NT2/D1 (cell line): ENCODE data around the gene SHE.

Experiments
- DNase-seq: peaks from one replicate; pipeline ENCODE4 v3.0.0-alpha.2; 2011; ENCODE audit warnings: low read depth, low spot score
- H3K27me3 ChIP-seq: 2 replicates; pipeline ENCODE4 v1.6.0; 2011; ENCODE audit warnings: mild to moderate bottlenecking; ENCODE audit not compliant: insufficient read length, insufficient read depth
- H3K36me3 ChIP-seq: 2 replicates; pipeline ENCODE4 v1.6.1; 2011; ENCODE audit warnings: mild to moderate bottlenecking, low read length, mixed read lengths; ENCODE audit not compliant: insufficient read depth, insufficient read length
- H3K4me1 ChIP-seq: 2 replicates; pipeline ENCODE4 v1.5.1; 2011; ENCODE audit not compliant: insufficient read depth, insufficient read length
- H3K4me3 ChIP-seq: 2 replicates; pipeline ENCODE4 v1.5.1; 2011; ENCODE audit warnings: low read depth; ENCODE audit not compliant: insufficient read length
- H3K9ac ChIP-seq: 2 replicates; pipeline ENCODE4 v1.6.0; 2011; ENCODE audit warnings: low read depth; ENCODE audit not compliant: insufficient read length
- H3K9me3 ChIP-seq: 2 replicates; pipeline ENCODE4 v1.5.1; 2011; ENCODE audit warnings: mild to moderate bottlenecking, low read length; ENCODE audit not compliant: insufficient read depth
- SUZ12 ChIP-seq: IDR thresholded peaks from 2 replicates; pipeline ENCODE4 v1.6.1; 2011; ENCODE audit not compliant: insufficient read length, insufficient read depth; ENCODE audit errors: extremely low read depth
- YY1 ChIP-seq: IDR thresholded peaks from 2 replicates; pipeline ENCODE4 v1.6.1; 2011; ENCODE audit not compliant: insufficient read length, insufficient read depth
- ZNF274 ChIP-seq: IDR thresholded peaks from 2 replicates; pipeline ENCODE4 v1.6.1; 2011; ENCODE audit warnings: mild to moderate bottlenecking, low read depth, low read length

The SHE gene

DNA sequence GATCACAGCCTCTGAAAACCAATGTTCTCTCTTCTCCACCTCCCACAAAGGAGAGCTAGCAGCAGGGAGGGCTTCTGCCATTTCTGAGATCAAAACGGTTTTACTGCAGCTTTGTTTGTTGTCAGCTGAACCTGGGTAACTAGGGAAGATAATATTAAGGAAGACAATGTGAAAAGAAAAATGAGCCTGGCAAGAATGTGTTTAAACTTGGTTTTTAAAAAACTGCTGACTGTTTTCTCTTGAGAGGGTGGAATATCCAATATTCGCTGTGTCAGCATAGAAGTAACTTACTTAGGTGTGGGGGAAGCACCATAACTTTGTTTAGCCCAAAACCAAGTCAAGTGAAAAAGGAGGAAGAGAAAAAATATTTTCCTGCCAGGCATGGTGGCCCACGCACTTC, 36.0 kb downstream of the SHE start:
- Histone ChIP-seq H3K4me3 (no peak overlapping the region), H3K36me3 (no peaks in the 10 kb centered on the region), H3K9ac (no peak overlapping the region), H3K9me3 (no peaks in the 10 kb centered on the region), H3K4me1 (peaks cover 9% of the 10 kb centered on the region), H3K27me3 (no peaks in the 10 kb centered on the region)
- DNase-seq: no peak
- TF ChIP-seq ZNF274: no peak
- no peak for TF ChIP-seq SUZ12
- no peak for TF ChIP-seq YY1

DNA sequence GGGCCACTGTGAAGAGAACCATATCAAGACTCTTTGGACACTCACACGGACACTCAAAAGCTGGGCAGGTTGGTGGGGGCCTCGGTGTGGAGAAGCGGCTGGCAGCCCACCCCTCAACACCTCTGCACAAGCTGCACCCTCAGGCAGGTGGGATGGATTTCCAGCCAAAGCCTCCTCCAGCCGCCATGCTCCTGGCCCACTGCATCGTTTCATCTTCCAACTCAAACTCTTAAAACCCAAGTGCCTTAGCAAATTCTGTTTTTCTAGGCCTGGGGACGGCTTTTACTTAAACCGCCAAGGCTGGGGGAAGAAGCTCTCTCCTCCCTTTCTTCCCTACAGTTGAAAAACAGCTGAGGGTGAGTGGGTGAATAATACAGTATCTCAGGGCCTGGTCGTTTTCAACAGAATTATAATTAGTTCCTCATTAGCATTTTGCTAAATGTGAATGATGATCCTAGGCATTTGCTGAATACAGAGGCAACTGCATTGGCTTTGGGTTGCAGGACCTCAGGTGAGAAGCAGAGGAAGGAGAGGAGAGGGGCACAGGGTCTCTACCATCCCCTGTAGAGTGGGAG, 36.5 kb downstream of the SHE start:
- Histone ChIP-seq H3K36me3 (no peaks in the 10 kb centered on the region), H3K4me1 (peaks cover 9% of the 10 kb centered on the region), H3K9ac (no peak overlapping the region), H3K9me3 (no peaks in the 10 kb centered on the region), H3K4me3 (no peak overlapping the region), H3K27me3 (no peaks in the 10 kb centered on the region)
- DNase-seq: no peak
- no peak for TF ChIP-seq ZNF274
- no peak for TF ChIP-seq YY1
- no peak for TF ChIP-seq SUZ12

- TF ChIP-seq SUZ12 (no peak), YY1 (no peak), ZNF274 (no peak)
- H3K9ac ChIP-seq: no peak overlapping the region
- DNase-seq: no peak
- H3K27me3 ChIP-seq: no peaks in the 10 kb centered on the region
- no peak overlapping the region for H3K4me3 ChIP-seq
- no peaks in the 10 kb centered on the region for H3K9me3 ChIP-seq
- peaks cover 5% of the 10 kb centered on the region for H3K4me1 ChIP-seq
- H3K36me3 ChIP-seq: no peaks in the 10 kb centered on the region
Measured at GRCh38 chr1:154463512-154463990, 38.7 kb downstream of the SHE start.

DNA sequence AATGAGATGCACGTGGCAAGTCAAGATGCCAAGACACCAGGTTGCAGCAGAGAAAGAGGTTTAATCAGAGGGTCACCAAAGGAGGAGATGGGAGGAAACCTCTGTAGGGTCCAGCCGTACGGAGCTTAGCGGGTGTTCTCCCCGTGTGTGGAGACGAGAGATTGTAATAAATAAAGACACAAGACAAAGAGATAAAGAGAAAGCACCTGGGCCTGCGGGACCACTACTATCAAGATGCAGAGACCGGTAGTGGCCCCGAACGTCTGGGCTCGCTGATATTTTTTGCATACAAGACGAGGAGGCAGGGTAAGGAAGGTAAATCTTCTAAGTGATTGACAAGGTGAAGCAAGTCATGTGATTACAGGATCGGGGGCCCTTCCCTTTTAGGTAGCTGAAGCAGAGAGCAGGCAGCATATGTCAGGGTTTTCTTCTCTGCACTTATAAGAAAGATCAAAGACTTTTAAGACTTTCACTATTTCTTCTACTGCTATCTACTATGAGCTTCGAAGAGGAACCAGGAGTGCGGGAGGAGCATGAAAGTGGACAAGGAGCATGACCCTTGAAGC, 41.4 kb downstream of the SHE start:
- Histone ChIP-seq H3K9ac (no peak overlapping the region), H3K4me3 (no peak overlapping the region), H3K27me3 (no peaks in the 10 kb centered on the region), H3K4me1 (peaks cover 3% of the 10 kb centered on the region), H3K36me3 (no peaks in the 10 kb centered on the region), H3K9me3 (no peaks in the 10 kb centered on the region)
- no peak for TF ChIP-seq YY1
- TF ChIP-seq SUZ12: no peak
- TF ChIP-seq ZNF274: no peak
- DNase-seq: no peak

DNA sequence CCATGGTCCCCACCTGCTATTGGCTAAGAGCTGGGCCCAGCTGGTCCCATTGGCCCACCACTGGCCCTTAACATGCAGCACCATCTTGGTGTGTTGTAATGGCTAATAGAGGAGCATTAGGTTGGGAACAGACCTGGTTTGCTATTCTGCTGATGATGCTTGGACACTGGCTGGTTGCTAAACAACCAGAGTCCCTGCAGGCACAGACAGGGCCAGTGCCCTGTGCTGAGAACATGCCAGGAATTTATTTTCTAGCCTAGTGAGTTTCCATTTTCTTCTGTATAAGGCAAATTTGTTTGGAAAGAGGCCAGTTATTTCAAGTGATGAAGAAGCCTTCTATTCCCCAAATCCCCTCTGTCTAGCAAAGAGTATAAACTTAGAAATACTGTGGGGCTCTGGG, 43.1 kb downstream of the SHE start:
- DNase-seq: no peak
- no peaks in the 10 kb centered on the region for H3K27me3 ChIP-seq
- TF ChIP-seq YY1 (no peak), SUZ12 (no peak), ZNF274 (no peak)

DNA sequence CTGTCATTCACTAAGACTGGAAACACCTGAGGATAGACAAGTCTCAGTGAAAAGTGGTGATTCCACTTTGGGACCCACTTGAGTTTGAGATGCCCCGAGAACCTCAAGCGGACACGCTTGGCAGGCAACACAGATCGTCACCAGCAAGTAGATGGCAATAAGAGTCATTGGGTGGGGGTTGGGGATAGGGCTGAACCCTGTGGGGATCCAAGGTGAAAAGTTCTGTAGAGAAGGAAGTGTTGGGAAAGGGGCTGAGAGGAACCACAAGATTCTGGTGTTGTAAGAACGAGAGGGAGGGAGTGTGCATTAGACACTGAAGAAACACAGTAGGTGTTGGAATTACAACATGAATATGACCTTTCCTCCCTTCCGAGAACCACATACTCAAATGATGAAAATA, 45.6 kb downstream of the SHE start:
- Histone ChIP-seq H3K36me3 (peaks cover 5% of the 10 kb centered on the region), H3K4me1 (peaks cover 6% of the 10 kb centered on the region), H3K27me3 (no peaks in the 10 kb centered on the region), H3K9ac (no peak overlapping the region), H3K4me3 (no peak overlapping the region), H3K9me3 (no peaks in the 10 kb centered on the region)
- DNase-seq: no peak
- no peak for TF ChIP-seq SUZ12
- TF ChIP-seq ZNF274: no peak
- no peak for TF ChIP-seq YY1

More for the DNA sequence above, 43.1 kb downstream of the SHE start:
- H3K9me3 ChIP-seq: no peaks in the 10 kb centered on the region
- H3K4me3 ChIP-seq: no peak overlapping the region
- H3K36me3 ChIP-seq: no peaks in the 10 kb centered on the region
- no peak overlapping the region for H3K9ac ChIP-seq
- peaks cover 2% of the 10 kb centered on the region for H3K4me1 ChIP-seq

DNA sequence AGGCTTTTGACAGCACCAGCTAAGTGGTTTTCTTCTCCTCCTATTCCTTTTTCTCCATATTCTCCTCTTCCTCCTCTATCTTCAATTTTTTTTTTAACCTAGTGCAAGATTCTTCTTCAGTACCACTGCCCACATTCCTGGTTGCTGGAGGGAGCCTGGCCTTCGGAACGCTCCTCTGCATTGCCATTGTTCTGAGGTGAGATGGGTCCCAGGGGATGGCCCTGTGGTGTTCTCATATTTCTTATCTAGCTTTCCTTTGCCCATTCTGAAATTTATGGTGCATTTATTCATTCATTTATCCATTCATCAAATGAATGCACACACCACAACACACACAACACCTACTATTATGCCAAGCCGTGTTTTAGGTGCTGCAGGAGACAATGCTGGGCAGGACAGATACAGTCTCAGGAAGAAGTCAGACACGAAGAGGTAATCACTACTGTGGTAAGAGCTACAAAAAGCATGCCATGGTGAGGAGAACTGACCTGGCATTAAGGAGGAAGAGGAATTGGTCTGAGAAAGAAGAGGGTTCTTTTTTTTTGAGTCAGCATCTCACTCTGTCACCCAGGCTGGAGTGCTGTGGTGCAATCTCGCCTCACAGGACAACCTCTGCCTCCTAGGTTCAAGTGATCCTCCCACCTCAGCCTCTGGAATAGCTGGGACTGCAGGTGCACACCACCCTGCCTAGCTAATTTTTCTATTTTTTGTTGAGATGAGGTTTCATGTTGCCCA, 47.7 kb downstream of the SHE start:
- DNase-seq: no peak
- no peak for TF ChIP-seq ZNF274
- TF ChIP-seq YY1: no peak
- no peak for TF ChIP-seq SUZ12
- H3K9me3 ChIP-seq: no peaks in the 10 kb centered on the region
- H3K4me1 ChIP-seq: peaks cover 6% of the 10 kb centered on the region
- H3K9ac ChIP-seq: no peak overlapping the region
- H3K36me3 ChIP-seq: peaks cover 5% of the 10 kb centered on the region
- H3K27me3 ChIP-seq: no peaks in the 10 kb centered on the region
- no peak overlapping the region for H3K4me3 ChIP-seq
